Dedifferentiated amniotic fluid mesenchymal stem cell (primary cell): Measurements from ENCODE around the gene ATP6V1B1.

ENCODE experiments used
- DNase-seq: peaks from one replicate; pipeline ENCODE4 v3.0.0-alpha.2; 2016; ENCODE audit errors: extremely low spot score

Gene ATP6V1B1

GRCh38 chr2:70901227-70902066 lies 34.3 kb upstream of the ATP6V1B1 start:
- DNase-seq = no peak

DNA sequence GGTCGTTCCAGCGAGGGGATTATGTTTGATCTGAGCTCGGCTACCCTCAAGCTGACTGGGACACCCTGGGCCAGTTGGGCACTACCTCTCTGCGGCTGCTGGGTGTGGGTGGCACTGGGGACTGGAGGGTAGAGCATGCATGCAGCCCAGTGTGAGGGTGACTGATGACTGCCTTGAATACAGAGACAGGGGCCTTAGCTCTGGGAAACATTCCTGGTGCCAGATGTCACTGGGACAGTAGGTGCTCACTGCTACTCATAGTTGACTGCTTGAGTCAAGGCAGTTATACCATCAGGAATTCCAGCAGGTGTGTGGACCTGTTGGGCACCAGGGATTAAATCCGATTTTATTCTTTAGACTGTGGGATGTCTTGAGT lies 33.6 kb upstream of the ATP6V1B1 start:
- DNase-seq = no peak

DNA sequence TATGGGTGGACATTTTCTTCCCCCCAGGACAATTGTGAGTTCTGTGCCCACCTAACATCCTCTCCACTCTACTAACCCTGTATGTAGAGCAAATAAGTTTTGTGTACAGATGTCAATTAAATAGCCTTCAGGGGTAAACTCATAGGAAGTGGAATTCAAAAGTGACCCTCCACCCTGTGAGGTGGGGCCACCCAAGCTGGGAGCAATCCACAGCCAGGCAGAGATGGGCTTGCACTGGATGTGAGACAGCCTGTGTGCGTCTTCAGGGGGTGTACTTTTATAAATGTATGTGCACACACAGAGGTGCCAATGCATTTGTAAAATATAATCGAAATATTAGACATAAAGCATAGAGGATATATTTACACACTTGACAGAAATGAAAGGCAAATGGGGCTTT lies 33.1 kb upstream of the ATP6V1B1 start:
- DNase-seq = no peak

DNA sequence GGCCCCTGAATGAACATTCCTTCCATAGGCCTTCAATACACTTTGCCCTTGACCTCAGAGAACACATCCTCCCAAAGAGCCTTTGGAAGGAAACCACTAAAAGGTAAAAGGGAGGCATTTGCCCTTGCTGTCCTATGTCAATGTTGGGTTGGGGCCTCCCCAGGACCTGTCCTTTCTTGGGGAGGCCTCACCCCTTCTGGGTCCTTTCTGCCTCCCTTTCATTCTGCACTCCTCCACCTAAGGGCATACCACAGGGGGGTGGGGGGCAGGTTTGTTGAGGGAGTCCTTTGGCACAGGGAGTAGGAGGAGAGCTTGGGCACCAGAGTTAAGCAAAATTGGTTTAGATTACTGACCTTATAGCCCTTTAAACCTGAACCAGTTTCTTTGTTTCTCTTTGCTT lies 32.5 kb upstream of the ATP6V1B1 start:
- DNase-seq = no peak

- no peak for DNase-seq
Measured at GRCh38 chr2:70903641-70904340, 31.9 kb upstream of the ATP6V1B1 start.

GRCh38 chr2:70904371-70905216 lies 31.1 kb upstream of the ATP6V1B1 start:
- DNase-seq = no peak

- DNase-seq = no peak
Measured at GRCh38 chr2:70905443-70906421, 30.0 kb upstream of the ATP6V1B1 start.

DNA sequence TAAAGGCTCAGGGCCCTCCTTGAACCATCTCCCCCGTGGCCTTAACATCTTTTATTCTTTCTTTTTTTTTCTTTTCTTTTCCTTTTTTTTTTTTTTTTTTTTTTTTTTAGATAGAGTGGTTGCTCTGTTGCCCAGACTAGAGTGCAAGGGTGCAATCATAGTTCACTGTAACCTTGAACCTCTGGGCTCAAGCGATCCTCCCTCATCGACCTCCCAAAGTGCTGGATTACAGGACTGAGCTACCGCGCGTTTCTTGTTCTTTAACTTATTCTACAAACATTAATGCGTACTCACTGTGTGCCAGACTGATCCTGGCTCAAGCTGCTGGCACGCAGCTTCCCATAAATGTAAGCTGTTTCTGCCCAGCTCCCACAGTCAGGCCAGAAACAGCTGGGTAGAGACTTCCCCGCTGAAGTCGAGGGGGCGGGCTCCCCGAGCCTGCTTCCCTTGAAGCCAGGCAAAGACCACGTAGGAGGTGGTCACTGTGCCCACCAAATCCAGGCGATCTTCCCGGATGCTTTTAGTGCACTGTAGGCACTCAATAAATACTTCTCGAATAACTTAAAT lies 29.2 kb upstream of the ATP6V1B1 start:
- no peak for DNase-seq

- DNase-seq = no peak
Measured at GRCh38 chr2:70907130-70908057, 28.3 kb upstream of the ATP6V1B1 start.

GRCh38 chr2:70916291-70916690 lies 19.4 kb upstream of the ATP6V1B1 start:
- DNase-seq = no peak

- DNase-seq = no peak
Measured at GRCh38 chr2:70918016-70918415, 17.7 kb upstream of the ATP6V1B1 start.

- peak; percentile 53 for DNase-seq
Measured at GRCh38 chr2:70919672-70920366, 15.9 kb upstream of the ATP6V1B1 start.

GRCh38 chr2:70920367-70920715 lies 15.4 kb upstream of the ATP6V1B1 start:
- no peak for DNase-seq

DNA sequence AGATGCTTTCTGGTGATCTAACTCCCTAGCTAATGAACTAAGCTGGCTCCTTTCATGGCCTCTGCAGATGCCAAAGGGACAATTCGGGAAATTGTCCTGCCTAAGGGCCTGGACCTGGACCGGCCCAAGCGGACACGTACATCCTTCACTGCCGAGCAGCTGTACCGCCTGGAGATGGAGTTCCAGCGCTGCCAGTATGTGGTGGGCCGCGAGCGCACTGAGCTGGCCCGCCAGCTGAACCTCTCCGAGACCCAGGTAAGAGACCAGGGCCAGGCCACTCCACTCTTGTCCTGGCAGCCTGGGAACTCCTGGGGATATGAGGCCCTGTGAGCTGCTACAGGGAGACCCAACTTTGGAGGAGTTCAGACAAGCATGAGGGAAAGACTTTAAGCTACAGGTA lies 14.7 kb upstream of the ATP6V1B1 start:
- DNase-seq = no peak

DNA sequence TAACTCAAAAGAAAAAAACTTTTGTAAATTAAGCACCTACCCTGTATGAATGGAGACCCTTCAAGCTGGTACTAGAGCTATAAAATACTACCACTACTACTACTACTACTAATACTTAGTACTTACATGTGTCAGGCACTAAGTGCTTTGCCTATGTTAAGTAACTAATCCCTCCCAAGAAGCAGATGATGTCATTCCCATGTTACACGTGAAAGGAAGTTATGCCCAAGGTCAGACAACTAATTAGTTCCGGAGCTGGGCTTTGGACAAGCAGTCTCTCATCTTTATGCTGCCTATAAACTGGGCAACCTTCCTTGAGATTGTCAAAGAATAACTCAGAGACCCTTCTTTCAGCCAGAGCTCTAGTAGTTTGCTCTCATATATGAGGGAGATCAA lies 13.9 kb upstream of the ATP6V1B1 start:
- DNase-seq = no peak

DNA sequence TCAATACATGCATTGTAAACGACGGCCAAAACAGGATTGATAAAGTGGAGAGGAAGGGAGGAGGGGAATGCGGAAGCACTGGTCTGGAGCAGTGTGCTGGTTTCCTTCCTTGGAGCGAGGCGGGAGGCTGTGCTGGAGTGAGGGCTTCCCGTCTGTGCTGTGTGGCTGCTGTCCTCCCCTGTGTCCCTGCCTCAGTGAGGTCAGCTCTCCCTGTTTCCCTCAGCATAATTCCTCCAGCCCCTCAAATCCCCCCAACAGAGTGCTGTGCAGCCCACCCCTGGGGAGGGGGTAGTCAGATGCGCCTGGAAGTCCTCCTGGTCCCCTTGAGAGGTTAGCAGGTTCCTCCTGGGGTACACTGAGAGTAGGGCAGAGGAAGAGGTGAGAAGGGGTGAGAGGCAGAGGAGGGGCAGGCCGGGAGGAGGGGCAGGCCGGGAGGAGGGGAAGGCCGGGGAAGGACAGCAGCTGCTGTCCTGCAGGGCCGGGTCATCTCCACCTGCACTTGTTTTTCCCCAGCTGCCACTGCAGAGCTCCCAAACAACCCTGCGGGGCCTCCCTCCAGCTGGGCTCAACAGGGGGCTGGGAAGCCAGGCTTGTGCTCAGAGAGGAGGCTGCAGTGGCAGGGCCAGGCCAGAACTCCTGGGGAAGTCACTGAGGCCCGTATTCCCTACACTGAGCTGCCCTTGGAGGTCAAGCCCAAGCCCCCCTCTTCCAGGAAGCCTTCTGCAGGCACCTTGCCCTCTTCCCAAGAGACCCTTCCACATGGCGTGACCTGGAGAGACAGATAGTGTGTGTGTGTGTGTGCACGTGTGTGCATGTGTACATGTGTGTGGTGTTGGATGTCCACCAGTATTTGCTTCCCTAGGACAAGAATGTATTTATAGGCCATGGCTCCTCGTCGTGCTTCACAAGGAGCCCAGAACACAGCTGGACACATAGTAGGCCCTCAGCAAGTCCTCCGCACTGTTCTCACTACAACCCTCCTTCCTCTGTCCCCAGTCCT lies 13.2 kb upstream of the ATP6V1B1 start:
- DNase-seq = no peak

- DNase-seq = no peak
Measured at GRCh38 chr2:70923378-70924015, 12.2 kb upstream of the ATP6V1B1 start.
